ENCODE results near the gene GABRP. TPM values are rescaled to one million over a fixed set of nuclear protein-coding genes. Genes with fewer than 3 reads are reported as not detected.

The GABRP gene, protein sequence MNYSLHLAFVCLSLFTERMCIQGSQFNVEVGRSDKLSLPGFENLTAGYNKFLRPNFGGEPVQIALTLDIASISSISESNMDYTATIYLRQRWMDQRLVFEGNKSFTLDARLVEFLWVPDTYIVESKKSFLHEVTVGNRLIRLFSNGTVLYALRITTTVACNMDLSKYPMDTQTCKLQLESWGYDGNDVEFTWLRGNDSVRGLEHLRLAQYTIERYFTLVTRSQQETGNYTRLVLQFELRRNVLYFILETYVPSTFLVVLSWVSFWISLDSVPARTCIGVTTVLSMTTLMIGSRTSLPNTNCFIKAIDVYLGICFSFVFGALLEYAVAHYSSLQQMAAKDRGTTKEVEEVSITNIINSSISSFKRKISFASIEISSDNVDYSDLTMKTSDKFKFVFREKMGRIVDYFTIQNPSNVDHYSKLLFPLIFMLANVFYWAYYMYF
- not detected for total RNA-seq (ENCODE audit: unreplicated experiment)
- long read RNA-seq: 0 reads

DNA sequence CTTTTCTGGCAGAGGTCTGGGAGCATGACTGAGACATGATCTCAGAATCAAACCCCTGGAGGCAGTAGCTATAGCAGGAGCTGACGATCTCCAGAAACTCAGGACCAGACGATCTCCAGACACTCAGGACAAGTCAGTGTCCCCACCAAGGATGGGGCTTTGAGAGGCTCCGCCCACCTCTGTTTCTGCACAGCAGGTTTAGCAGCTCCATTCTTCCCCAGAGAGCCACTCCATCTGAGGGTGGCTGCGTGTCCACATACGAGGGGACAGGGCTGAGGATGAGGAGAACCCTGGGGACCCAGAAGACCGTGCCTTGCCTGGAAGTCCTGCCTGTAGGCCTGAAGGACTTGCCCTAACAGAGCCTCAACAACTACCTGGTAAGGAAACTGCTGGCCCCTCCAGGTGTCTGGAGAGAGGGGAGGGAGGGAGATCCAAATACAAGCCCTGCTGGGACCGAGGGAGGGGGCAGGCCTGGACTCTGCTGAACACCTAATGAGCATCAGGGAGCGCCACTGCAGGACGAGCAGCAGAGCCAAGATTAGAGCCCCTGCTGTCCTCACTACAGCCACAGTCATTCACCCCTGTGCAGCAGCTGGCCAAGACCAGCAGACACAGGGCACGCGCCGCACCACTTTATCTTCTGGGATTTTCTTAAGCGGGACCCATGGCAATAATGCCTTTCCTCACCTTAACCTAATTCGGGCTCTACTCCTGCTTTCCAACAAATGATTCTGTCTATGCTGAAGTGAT lies at the start of gene GABRP:
Gene GABRP, plus strand, starts transcription at position 228 of the 750 bp plus-strand sequence. CDS start 4,891 bp downstream, outside the sequence.
- Mint-ChIP-seq H3K4me1 (ENCODE audit: low read depth, unreplicated experiment) (peaks cover under 1% of the 10 kb centered on the region), H3K27ac (ENCODE audit: unreplicated experiment) (no peak within 1 kb of the TSS), H3K9me3 (ENCODE audit: unreplicated experiment) (no peaks in the 10 kb centered on the region), H3K27me3 (ENCODE audit: unreplicated experiment) (no peaks in the 10 kb centered on the region), H3K36me3 (ENCODE audit: unreplicated experiment) (no peaks in the 10 kb centered on the region), H3K4me3 (ENCODE audit: unreplicated experiment) (no peak within 1 kb of the TSS)
- TF ChIP-seq CTCF (IDR thresholded peaks at IDR 0.05; ENCODE audit: partially characterized antibody, unreplicated experiment): no peak
- no peak for DNase-seq

- H3K36me3 Mint-ChIP-seq (ENCODE audit: unreplicated experiment): peaks cover 22% of the 10 kb centered on the region
- no peak overlapping the region for H3K4me3 Mint-ChIP-seq (ENCODE audit: unreplicated experiment)
- H3K27me3 Mint-ChIP-seq (ENCODE audit: unreplicated experiment): peaks cover 6% of the 10 kb centered on the region
Measured at GRCh38 chr5:170736966-170737365, 46.6 kb upstream of the GABRP start.

GRCh38 chr5:170737591-170737990 lies 45.9 kb upstream of the GABRP start:
- no peak overlapping the region for H3K27ac Mint-ChIP-seq (ENCODE audit: unreplicated experiment)
- no peak overlapping the region for H3K4me3 Mint-ChIP-seq (ENCODE audit: unreplicated experiment)
- H3K27me3 Mint-ChIP-seq (ENCODE audit: unreplicated experiment): peaks cover 6% of the 10 kb centered on the region
- no peak for DNase-seq
- no peak for TF ChIP-seq CTCF (IDR thresholded peaks at IDR 0.05; ENCODE audit: partially characterized antibody, unreplicated experiment)
- peaks cover 2% of the 10 kb centered on the region for H3K4me1 Mint-ChIP-seq (ENCODE audit: low read depth, unreplicated experiment)
- H3K9me3 Mint-ChIP-seq (ENCODE audit: unreplicated experiment): peaks cover 7% of the 10 kb centered on the region
- peaks cover 22% of the 10 kb centered on the region for H3K36me3 Mint-ChIP-seq (ENCODE audit: unreplicated experiment)

More at GRCh38 chr5:170736966-170737365, 46.6 kb upstream of the GABRP start:
- no peak for DNase-seq
- peaks cover 7% of the 10 kb centered on the region for H3K9me3 Mint-ChIP-seq (ENCODE audit: unreplicated experiment)
- no peak for TF ChIP-seq CTCF (IDR thresholded peaks at IDR 0.05; ENCODE audit: partially characterized antibody, unreplicated experiment)
- H3K27ac Mint-ChIP-seq (ENCODE audit: unreplicated experiment): no peak overlapping the region
- peaks cover 2% of the 10 kb centered on the region for H3K4me1 Mint-ChIP-seq (ENCODE audit: low read depth, unreplicated experiment)

GRCh38 chr5:170738840-170739239 lies 44.7 kb upstream of the GABRP start:
- Mint-ChIP-seq H3K27ac (ENCODE audit: unreplicated experiment) (no peak overlapping the region), H3K9me3 (ENCODE audit: unreplicated experiment) (peaks cover 7% of the 10 kb centered on the region), H3K36me3 (ENCODE audit: unreplicated experiment) (peaks cover 20% of the 10 kb centered on the region), H3K4me3 (ENCODE audit: unreplicated experiment) (no peak overlapping the region), H3K4me1 (ENCODE audit: low read depth, unreplicated experiment) (peaks cover 2% of the 10 kb centered on the region), H3K27me3 (ENCODE audit: unreplicated experiment) (peaks cover 6% of the 10 kb centered on the region)
- DNase-seq: no peak
- no peak for TF ChIP-seq CTCF (IDR thresholded peaks at IDR 0.05; ENCODE audit: partially characterized antibody, unreplicated experiment)

Data from glutamatergic neuron (in vitro differentiated cells).